Measurements from ENCODE around the gene SOX6.

Gene SOX6

DNA sequence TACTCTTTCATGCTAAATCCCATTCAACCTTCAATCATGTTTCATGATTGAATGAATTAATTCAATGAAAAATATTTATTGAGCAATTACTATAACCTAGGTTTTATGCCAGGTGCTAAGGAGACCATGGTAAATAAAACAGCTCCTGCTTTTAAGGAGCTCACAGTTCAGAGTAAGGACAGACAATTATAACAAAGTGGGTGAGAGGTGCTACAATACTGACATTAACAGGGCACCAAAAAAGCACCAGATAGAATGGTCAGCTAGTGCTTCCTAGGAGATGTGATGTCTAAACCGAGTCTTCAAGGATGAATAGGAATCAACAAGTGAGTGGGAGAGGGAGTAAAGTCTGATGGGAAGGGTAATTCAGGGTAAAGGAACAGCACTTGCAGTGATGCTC is 366.7 kb downstream of the SOX6 start:
- no peak for DNase-seq (ENCODE audit: low read depth)

GRCh38 chr11:15988693-15989231 is 367.6 kb downstream of the SOX6 start:
- DNase-seq (ENCODE audit: low read depth) = no peak

- no peak for DNase-seq (ENCODE audit: low read depth)
Measured at GRCh38 chr11:15988016-15988550, 368.3 kb downstream of the SOX6 start.

DNA sequence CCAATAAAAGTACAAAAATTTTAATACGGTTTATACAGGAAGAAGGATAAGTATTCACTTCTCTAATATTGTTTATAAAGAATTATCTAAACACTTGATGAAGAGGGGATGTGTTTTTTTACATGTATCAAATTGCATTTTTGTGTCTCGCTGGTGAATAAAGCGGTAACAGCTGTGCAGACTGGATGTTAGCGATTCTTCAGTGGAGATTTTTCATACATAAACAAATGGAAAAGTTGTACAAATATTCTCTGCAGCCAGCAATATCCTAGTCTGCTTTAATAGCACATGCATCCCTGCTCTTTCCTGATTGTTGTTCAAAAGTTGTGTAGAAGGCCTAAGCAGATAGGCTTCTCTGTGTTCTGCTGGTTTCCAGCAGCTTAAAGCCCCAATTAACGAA is 369.3 kb downstream of the SOX6 start:
- DNase-seq (ENCODE audit: low read depth) = peak; percentile 22

DNA sequence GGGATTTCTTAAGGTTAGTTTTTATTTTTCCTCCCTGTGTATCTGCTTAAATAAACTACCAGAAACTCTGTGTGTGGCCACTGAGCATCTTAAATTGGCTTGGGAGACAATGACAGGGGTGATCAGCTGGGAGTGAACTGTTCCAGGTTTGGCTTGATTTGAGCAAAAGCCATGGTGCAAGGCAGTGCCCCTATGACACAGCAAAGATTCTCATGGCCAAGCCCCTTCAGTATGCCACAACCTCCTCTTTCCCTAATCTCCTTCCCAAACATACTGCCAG is 370.5 kb downstream of the SOX6 start:
- DNase-seq (ENCODE audit: low read depth) = no peak

- no peak for DNase-seq (ENCODE audit: low read depth)
Measured at GRCh38 chr11:15985127-15985859, 371.1 kb downstream of the SOX6 start.

DNA sequence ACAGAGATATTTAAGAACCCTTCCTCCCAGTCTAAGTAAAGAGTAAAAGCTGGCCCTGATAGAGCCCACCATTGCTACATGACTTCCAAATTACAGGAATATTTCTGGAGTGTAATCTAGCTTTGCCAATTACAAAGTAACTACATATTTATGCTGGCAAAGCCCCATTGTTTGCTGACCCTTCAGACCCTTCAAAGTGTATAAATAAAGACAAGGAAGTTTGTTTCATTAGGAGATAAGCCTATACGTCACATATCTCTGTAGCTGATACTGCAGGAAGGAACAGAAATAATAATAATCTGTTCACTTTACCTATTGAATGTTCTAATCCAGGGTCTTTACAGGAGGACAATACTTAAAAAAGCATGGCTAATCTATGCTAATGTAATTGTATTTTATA is 375.1 kb downstream of the SOX6 start:
- no peak for DNase-seq (ENCODE audit: low read depth)

DNA sequence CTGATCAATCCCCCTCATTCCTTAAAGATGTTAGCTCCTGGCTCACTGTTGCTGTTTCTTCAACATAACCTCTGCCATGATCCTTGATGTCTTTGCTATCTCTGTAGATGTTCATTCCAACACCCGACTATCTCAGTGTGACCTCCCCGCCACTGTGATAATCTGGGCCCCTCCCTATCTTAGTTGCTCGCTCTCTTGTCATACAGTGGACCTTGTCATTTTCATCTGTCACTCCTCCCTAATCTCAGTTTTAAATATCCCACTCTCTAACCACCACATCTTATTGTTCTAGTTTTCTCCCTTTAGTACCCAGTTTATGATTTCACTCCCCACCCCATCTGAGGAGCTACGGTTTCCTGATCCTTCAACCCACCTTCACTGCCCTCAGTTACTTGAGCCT is 379.2 kb downstream of the SOX6 start:
- no peak for DNase-seq (ENCODE audit: low read depth)

DNA sequence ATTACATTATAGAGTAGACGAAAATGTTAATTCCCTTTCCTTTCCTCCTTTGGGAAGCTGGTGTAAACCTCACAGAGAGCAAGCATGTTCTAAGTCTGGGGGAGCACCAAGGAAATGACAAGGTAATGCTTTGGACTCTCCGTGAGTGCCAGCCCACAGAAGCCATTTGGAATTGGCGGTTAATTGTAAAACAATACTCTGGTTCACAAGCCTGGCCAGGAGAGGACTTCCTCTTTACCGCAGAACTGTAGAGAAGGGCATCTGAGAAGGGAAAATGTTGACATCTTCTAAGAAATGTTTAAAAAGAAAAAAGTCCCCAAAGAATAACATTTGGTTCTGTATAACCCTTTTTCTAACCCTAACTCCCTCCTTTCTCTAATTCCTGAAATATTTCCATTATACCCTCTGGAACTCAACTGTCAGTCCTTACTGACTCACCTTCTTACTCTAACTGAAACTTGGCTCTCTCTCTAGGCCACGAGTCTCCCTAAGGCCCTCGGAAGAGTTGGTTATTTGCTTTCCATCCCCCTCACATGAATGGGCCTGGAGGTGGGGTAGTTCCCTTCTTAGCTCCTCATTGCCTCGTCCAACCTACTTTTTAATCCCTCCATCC is 379.8 kb downstream of the SOX6 start:
- DNase-seq (ENCODE audit: low read depth) = no peak

DNA sequence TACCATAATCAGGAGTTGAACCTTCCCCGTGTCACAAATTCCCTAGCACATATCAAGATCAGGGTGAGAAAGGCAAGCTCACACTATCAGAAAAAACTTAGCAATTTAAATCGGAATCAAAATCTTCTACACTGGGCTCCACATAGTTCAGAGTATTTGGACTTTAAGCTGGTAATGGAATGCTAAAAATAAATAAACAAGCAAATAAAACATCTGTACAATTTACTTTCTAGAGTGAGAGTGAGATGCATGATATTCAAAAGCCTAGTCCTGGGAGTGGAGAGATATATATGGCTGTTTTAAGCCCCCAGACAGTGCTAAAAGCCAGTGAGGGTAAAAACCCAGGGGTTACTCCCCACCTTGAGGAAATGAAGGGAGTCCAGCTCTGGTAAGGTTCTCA is 380.6 kb downstream of the SOX6 start:
- DNase-seq (ENCODE audit: low read depth) = no peak

DNA sequence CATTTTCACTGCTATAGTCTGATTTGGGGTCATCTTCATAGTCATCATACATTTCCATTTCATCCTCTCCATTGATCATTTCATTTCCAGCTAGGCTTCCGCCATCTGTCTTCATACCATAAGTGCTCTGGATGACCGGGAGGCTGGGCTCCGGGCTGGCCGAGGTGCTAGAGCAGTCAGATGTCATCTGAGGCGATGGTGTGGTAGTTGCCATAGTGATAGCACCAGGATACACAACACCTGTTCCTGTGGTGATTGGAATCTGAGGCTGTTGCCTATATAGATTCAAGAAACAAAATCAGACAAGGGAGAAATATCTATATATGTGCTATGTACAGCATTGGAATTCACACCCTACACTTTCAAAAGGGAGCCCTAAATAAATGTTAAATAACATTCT is 383.5 kb downstream of the SOX6 start:
- DNase-seq (ENCODE audit: low read depth) = no peak

DNA sequence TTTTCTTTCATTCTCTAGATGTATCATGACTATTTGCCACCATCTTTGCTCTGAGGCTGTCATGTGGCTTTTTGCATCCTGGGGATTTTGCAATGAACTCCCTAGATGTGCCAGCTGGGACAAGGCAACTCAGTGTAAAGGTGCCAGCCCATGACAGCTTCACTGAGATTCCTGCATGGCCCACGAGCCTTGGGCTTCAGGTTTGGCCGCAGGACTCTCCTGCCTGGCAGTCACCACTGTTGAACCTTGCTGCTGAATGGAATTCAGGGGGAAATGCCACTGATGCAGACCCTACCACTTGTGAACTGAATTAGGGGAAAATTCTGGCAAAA is 385.2 kb downstream of the SOX6 start:
- DNase-seq (ENCODE audit: low read depth) = no peak

DNA sequence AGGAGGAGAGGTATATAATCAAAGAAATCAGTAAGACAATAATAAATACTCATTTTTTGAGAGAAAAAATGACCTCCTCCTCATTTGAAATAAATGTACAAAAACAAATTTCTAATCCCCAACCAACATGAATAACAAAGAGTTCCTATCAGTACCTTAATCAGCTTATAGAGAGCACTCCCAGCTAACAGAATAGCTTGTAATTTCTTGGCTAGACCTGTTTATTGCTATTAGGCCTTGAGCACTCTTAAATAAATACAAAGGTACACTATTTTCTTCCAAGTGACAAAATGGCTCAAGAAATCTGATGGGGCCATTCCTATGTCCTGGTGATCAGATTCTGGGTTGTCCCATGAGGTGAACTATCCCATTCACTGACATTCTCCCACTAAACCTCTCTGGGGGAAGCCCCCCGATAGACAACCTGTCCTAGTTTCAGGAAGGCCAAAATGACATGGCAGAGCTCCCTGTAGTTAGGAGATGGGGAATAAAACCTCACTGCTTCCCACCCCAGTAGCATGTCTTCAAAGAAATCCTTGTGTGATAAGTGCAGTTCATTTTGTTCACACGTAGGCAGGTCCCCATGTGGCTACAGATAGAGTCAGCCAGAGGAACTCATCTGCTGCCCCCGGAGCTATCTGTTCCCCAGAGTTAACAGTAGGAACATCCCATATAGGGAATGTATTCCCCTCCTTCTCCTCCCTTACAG is 385.7 kb downstream of the SOX6 start:
- DNase-seq (ENCODE audit: low read depth) = no peak

DNA sequence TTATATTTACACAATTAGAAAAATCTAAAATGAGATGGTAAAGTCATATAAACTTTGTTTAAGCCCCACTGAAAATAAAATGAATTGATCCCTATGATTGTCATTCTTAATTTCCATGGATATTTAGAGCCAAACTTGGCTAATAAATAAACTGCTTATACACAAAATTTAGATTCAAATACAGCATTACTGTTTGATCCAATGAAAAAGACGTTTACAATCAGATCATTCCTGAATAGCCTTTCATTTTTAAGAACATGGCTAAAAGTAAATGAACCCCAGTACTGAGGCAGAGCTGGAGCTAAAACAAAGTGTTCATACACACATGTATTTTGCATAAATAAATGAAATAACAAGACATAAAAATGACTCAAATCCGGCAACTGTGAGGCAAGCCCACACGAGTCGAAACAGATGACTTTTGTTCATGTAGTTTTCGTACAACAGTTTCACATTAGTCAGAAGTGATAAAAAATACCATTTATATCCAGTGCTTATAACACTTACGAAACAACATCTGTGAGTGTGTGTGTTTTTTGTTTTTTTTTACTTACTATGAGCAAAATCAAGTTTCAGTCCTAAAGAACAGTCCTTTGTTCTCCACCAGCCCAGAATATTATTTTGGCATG is 386.5 kb downstream of the SOX6 start:
- peak; percentile 73 for DNase-seq (ENCODE audit: low read depth)

GRCh38 chr11:15969281-15969680 is 387.1 kb downstream of the SOX6 start:
- peak; percentile 75 for DNase-seq (ENCODE audit: low read depth)

GRCh38 chr11:15968461-15969130 is 387.8 kb downstream of the SOX6 start:
- no peak for DNase-seq (ENCODE audit: low read depth)

DNA sequence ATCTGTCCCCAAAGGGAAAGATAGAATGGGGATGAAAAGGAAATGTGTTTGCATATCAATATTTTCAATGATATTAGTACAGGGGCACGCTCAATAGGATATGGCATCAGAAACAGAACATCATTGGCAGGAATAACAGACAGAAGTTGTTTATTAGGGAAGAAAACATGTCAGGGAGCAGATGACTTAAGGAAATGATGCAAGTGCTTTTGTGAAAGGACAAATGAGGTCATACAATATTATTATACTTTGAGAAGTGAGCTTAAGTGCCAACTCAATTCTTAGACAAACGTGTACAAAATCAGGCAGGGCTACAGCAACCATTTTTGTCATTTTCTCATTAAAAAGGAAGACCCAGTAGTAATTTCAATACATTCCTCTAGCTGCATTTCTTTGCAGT is 388.4 kb downstream of the SOX6 start:
- peak; percentile 78 for DNase-seq (ENCODE audit: low read depth)

DNA sequence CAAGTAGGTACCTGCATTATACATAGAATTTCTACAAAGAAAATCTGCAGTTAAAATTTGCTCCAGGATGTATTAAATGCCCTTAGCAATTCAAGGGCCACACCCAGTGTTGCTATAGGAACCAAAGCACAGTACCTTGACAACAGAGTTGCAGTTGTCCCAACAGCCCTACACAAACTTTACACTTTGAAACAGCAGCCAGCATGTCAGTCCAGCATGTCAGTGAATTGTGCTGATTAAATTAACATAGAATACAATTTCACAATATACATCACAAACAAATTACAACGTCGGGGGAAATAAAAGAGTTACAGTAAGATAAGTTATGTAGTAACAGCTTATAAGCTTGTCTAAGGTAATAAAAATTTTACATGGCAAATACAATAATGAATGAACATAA is 389.2 kb downstream of the SOX6 start:
- DNase-seq (ENCODE audit: low read depth) = peak; percentile 11

DNA sequence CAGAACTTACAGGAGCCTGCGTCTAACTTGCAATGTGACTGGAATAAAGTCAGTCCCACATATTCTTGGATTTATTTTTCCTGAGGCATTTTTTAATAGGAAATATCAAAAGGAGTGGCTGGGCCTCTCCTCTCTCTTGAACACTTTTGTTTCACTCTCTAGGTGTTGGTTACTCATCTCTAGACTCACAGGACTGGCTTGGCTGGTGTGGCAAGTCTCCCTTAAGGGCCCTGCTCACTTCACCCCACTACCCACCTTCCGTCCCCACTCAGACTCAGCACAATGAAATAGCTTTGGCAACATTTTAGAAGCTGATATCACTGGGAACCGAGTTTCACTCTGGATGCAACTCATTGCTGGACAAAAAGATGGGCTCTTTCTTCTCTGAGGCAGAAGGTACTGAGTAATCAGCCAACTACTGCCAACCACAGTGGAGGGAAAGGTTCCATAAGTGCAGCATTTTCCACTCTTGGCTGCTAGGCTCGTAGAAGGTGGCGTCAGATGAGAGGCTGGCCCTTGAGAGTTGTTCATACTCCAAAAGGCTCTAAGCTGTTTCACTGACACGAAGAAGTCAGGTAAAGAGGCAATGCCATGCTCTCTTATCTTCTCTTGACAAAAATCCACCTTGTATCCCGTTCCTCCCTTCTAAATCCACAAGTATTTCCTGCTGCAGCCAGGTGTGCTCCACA is 390.6 kb downstream of the SOX6 start:
- DNase-seq (ENCODE audit: low read depth) = no peak

DNA sequence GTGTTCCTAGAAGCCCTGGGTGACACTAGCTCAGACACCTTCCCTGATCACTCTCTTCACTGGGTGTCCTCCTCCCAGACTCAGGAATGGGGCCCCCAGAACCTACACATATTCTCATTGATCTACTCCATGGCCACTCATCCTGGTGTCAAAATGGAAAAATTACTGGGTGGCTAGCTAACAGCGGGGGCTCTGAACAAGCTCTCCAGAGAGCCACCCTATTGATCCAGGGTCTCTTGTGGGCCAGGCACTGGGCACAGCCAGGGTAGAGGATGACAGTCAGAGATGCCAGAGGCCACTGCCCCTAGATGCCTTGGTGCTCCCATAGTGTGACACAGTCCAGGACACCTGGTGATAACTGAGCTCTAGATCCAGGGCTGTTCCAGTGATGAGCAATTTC is 393.1 kb downstream of the SOX6 start:
- no peak for DNase-seq (ENCODE audit: low read depth)

- no peak for DNase-seq (ENCODE audit: low read depth)
Measured at GRCh38 chr11:15958910-15959309, 397.4 kb downstream of the SOX6 start.

DNA sequence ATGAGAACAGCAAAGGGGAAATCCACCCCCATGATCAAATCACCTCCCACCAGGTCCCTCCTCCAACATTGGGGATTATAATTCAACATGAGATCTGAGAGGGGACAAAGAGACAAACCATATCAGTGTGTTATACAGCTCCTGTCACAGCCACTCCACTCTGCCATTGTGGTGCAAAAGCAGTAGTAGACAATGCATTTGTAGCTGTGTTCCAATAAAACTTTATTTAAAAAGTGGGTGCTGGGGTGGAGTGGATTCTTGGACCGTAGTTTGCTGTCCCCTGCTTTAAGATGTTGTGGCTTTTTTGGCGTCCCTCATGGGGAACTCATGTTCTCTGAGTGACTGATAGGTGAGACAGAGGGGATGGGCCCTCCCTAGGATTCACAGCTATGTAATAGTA is 399.1 kb downstream of the SOX6 start:
- DNase-seq (ENCODE audit: low read depth) = no peak
